Mesothelial cell of epicardium (in vitro differentiated cells): Measurements from ENCODE around the gene CYTH4. TPM values are rescaled to one million over a fixed set of nuclear protein-coding genes. Genes with fewer than 3 reads are reported as not detected.

Source experiments
- DNase-seq, 2 experiments: peaks; one replicate each; pipeline ENCODE4 v3.0.0; 2021; ENCODE audit warnings: low spot score in 2 of 2; ENCODE audit not compliant: unreplicated experiment in 2 of 2
- H3K27ac Mint-ChIP-seq: 2 replicates; pipeline ENCODE4 v1.8.0; 2021; ENCODE audit warnings: mixed read lengths
- H3K27me3 Mint-ChIP-seq: 2 replicates; pipeline ENCODE4 v1.8.0; 2021; ENCODE audit warnings: low read depth, mixed read lengths
- H3K36me3 Mint-ChIP-seq: 2 replicates; pipeline ENCODE4 v1.8.0; 2021; ENCODE audit warnings: mixed read lengths
- H3K4me1 Mint-ChIP-seq: 2 replicates; pipeline ENCODE4 v1.8.0; 2021; ENCODE audit warnings: mixed read lengths
- H3K4me3 Mint-ChIP-seq: 2 replicates; pipeline ENCODE4 v1.8.0; 2021; ENCODE audit warnings: mild to moderate bottlenecking, moderate library complexity, mixed read lengths
- H3K9me3 Mint-ChIP-seq: 2 replicates; pipeline ENCODE4 v1.8.0; 2021; ENCODE audit warnings: mixed read lengths
- CTCF ChIP-seq: fragments of 200-600 bp; sonication (generic); IDR thresholded peaks from one replicate; pipeline ENCODE4 v1.5.0; 2021; ENCODE audit warnings: antibody characterized with exemption; ENCODE audit not compliant: unreplicated experiment
- total RNA-seq: library from RNA; stranded (reverse); gene quantifications from 3 replicates; pipeline ENCODE4 v1.2.1, GENCODE V29; 2021

The CYTH4 gene
- total RNA-seq, 1 donor from 2014 or later, result not detected

- H3K9me3 Mint-ChIP-seq, result no peaks in the 10 kb centered on the region
- no peak for TF ChIP-seq CTCF
- no peak overlapping the region for H3K4me3 Mint-ChIP-seq
- peaks cover 9% of the 10 kb centered on the region for H3K4me1 Mint-ChIP-seq
- DNase-seq, result no peak
- no peaks in the 10 kb centered on the region for H3K36me3 Mint-ChIP-seq
- peaks cover 96% of the 10 kb centered on the region for H3K27me3 Mint-ChIP-seq
- no peak overlapping the region for H3K27ac Mint-ChIP-seq
These were observed 54.3 kb downstream of the CYTH4 start for GRCh38 chr22:37336579-37336978.

- Mint-ChIP-seq H3K27me3 (peaks cover 96% of the 10 kb centered on the region), H3K4me1 (peaks cover 9% of the 10 kb centered on the region), H3K4me3 (no peak overlapping the region), H3K36me3 (no peaks in the 10 kb centered on the region), H3K9me3 (no peaks in the 10 kb centered on the region), H3K27ac (no peak overlapping the region)
- DNase-seq, result no peak
- TF ChIP-seq CTCF, result no peak
These were observed 55.1 kb downstream of the CYTH4 start for GRCh38 chr22:37337204-37337943.

GRCh38 chr22:37338539-37339246 lies 56.4 kb downstream of the CYTH4 start:
- no peak overlapping the region for H3K27ac Mint-ChIP-seq
- no peaks in the 10 kb centered on the region for H3K9me3 Mint-ChIP-seq
- no peaks in the 10 kb centered on the region for H3K36me3 Mint-ChIP-seq
- peaks cover 7% of the 10 kb centered on the region for H3K4me1 Mint-ChIP-seq
- H3K27me3 Mint-ChIP-seq, result peaks cover 91% of the 10 kb centered on the region
- no peak for DNase-seq
- H3K4me3 Mint-ChIP-seq, result no peak overlapping the region
- TF ChIP-seq CTCF, result no peak

- no peak overlapping the region for H3K27ac Mint-ChIP-seq
- peaks cover 78% of the 10 kb centered on the region for H3K27me3 Mint-ChIP-seq
- H3K36me3 Mint-ChIP-seq, result no peaks in the 10 kb centered on the region
- no peak for TF ChIP-seq CTCF
- no peak for DNase-seq
- H3K4me1 Mint-ChIP-seq, result no peaks in the 10 kb centered on the region
- no peaks in the 10 kb centered on the region for H3K9me3 Mint-ChIP-seq
- H3K4me3 Mint-ChIP-seq, result no peak overlapping the region
These were observed 58.3 kb downstream of the CYTH4 start for GRCh38 chr22:37340331-37341262.

- H3K4me3 Mint-ChIP-seq, result no peak overlapping the region
- H3K27ac Mint-ChIP-seq, result no peak overlapping the region
- H3K27me3 Mint-ChIP-seq, result peaks cover 64% of the 10 kb centered on the region
- H3K9me3 Mint-ChIP-seq, result no peaks in the 10 kb centered on the region
- peaks cover 4% of the 10 kb centered on the region for H3K4me1 Mint-ChIP-seq
- H3K36me3 Mint-ChIP-seq, result no peaks in the 10 kb centered on the region
- no peak for DNase-seq
- no peak for TF ChIP-seq CTCF
These were observed 59.8 kb downstream of the CYTH4 start for GRCh38 chr22:37342065-37342464.
